Mammary epithelial cell (primary cell): ENCODE measurements around the gene EPHA4.

Experiments
- EZH2 ChIP-seq: IDR thresholded peaks from 2 replicates; pipeline ENCODE4 v1.6.1; 2012; ENCODE audit warnings: low read length, inconsistent platforms, borderline replicate concordance
- TF ChIP-seq, protein P1 (sequence below), 2 donors: IDR thresholded peaks in 1 of 2; conservative IDR thresholded peaks in 1 of 2; 2 replicates each; pipeline ENCODE4 v1.5.1; 2011 to 2012; ENCODE audit warnings: inconsistent platforms in 2 of 2, low read length in 2 of 2, mild to moderate bottlenecking in 2 of 2, control low read depth in 1 of 2, low read depth in 1 of 2; ENCODE audit not compliant: insufficient read depth in 1 of 2; ENCODE audit errors: extremely low read depth in 1 of 2

DNA sequence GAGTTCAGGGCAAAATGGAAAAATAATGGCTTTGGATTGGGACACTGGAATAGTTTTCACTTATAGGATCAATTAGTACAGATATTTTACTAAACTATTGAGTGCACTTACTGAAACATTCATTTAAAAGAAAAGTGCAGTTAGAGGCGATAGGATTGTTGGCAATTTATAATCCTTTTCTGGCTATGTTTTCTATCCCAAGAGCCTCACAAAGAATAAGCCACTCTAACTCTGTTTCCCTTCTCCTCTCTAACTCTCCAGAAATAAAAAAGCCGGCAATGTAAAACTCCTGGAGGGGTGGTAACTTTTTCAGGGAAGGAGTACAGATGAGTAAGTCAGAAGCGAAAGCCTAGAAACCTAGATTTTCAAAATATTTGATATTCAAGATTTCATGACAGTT lies 91.3 kb downstream of the EPHA4 start:
- TF ChIP-seq, protein P1, sequence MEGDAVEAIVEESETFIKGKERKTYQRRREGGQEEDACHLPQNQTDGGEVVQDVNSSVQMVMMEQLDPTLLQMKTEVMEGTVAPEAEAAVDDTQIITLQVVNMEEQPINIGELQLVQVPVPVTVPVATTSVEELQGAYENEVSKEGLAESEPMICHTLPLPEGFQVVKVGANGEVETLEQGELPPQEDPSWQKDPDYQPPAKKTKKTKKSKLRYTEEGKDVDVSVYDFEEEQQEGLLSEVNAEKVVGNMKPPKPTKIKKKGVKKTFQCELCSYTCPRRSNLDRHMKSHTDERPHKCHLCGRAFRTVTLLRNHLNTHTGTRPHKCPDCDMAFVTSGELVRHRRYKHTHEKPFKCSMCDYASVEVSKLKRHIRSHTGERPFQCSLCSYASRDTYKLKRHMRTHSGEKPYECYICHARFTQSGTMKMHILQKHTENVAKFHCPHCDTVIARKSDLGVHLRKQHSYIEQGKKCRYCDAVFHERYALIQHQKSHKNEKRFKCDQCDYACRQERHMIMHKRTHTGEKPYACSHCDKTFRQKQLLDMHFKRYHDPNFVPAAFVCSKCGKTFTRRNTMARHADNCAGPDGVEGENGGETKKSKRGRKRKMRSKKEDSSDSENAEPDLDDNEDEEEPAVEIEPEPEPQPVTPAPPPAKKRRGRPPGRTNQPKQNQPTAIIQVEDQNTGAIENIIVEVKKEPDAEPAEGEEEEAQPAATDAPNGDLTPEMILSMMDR (conservative IDR thresholded peaks at IDR 0.05 in 1 of 2, IDR thresholded peaks at IDR 0.05 in 1 of 2; ENCODE audit: extremely low read depth in 1 of 2, insufficient read depth in 1 of 2, low read depth in 1 of 2, low read length in 2 of 2): no peak
- TF ChIP-seq EZH2: no peak
